Measurements from ENCODE around the gene GLI1.

GLI1 gene

GRCh38 chr12:57430112-57430930, 29.3 kb upstream of the GLI1 start:
- Histone ChIP-seq H3K4me3 (replicated peaks; ENCODE audit: insufficient read depth, low read length) (peak overlapping the region; percentile 58), H3K27me3 (ENCODE audit: insufficient read depth, poor library complexity, severe bottlenecking) (no peaks in the 10 kb centered on the region), H3K27ac (replicated peaks) (peak overlapping the region; percentile 89)
- DNase-seq (ENCODE audit: low read depth in 1 of 2, low spot score in 1 of 2), result peak; percentile 40 to 51
- TF ChIP-seq REST (IDR thresholded peaks at IDR 0.05; ENCODE audit: insufficient replicate concordance, low read depth), result no peak
- 0 out of 2 replicates have a peak, but pooled peaks have one; percentile 20 for TF ChIP-seq POLR2AphosphoS5 (IDR thresholded peaks at IDR 0.05; ENCODE audit: low read depth)

DNA sequence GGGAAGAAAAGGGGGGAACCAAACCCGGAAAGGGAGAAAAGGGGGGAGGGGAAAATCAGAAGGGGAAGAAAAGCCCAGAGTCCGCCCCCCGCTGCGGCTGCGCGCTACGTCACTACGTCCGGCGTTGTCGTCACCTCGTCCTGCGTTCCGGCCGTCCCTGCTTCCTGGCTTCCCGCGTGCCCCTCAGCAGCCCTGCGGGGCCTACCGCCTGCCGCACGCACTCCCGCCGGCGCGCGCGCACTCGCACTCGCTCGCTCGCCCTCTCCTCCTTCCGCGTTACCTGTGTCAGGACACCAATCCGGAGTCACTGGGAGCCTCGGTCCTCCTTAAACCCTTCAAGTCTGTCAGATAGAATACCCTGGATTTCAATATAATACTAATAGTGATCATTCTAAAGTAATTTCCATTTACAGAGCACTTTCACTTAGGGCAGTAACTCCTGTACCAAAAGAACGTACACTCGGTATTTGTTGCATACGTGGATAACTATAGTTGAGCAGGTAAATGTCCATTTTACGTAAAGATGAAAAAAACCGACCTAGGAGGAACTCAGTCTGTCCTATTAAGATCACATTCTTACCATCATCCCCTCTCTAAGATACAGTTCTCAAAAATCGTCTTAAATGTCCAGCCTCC, 28.5 kb upstream of the GLI1 start, which contains the start of gene R3HDM2:
Gene R3HDM2, minus strand, starts transcription at position 113 of the 636 bp plus-strand sequence. CDS start 120,615 bp downstream, outside the sequence.
- DNase-seq (ENCODE audit: low read depth in 1 of 2, low spot score in 1 of 2), result peak; percentile 90 to 97
- peak within 1 kb of the TSS; percentile 89 for H3K27ac ChIP-seq (replicated peaks)
- H3K27me3 ChIP-seq (ENCODE audit: insufficient read depth, poor library complexity, severe bottlenecking), result no peaks in the 10 kb centered on the region
- H3K4me3 ChIP-seq (replicated peaks; ENCODE audit: insufficient read depth, low read length), result peak within 1 kb of the TSS; percentile 58
- TF ChIP-seq POLR2AphosphoS5 (IDR thresholded peaks at IDR 0.05; ENCODE audit: low read depth), result peak; percentile 99
- TF ChIP-seq REST (IDR thresholded peaks at IDR 0.05; ENCODE audit: insufficient replicate concordance, low read depth), result no peak
- TF ChIP-seq CTCF (IDR thresholded peaks at IDR 0.05; ENCODE audit: insufficient read depth, low read length), result no peak

- no peak overlapping the region for H3K4me3 ChIP-seq (replicated peaks; ENCODE audit: insufficient read depth, low read length)
- no peak for DNase-seq (ENCODE audit: low read depth in 1 of 2, low spot score in 1 of 2)
- no peaks in the 10 kb centered on the region for H3K27me3 ChIP-seq (ENCODE audit: insufficient read depth, poor library complexity, severe bottlenecking)
- TF ChIP-seq CTCF (IDR thresholded peaks at IDR 0.05; ENCODE audit: insufficient read depth, low read length) (no peak), GABPA (IDR thresholded peaks at IDR 0.05; ENCODE audit: low read depth) (no peak), POLR2AphosphoS5 (IDR thresholded peaks at IDR 0.05; ENCODE audit: low read depth) (no peak), SPI1 (IDR thresholded peaks at IDR 0.05; ENCODE audit: borderline replicate concordance, low read depth) (no peak)
- H3K27ac ChIP-seq (replicated peaks), result peak overlapping the region; percentile 79
These were observed 27.9 kb upstream of the GLI1 start for GRCh38 chr12:57431654-57432188.

GRCh38 chr12:57433370-57433769, 26.2 kb upstream of the GLI1 start:
- Histone ChIP-seq H3K27ac (replicated peaks) (no peak overlapping the region), H3K4me3 (replicated peaks; ENCODE audit: insufficient read depth, low read length) (no peak overlapping the region), H3K27me3 (ENCODE audit: insufficient read depth, poor library complexity, severe bottlenecking) (no peaks in the 10 kb centered on the region)
- DNase-seq (ENCODE audit: low read depth in 1 of 2, low spot score in 1 of 2), result no peak
- no peak for TF ChIP-seq REST (IDR thresholded peaks at IDR 0.05; ENCODE audit: insufficient replicate concordance, low read depth)
- no peak for TF ChIP-seq GABPA (IDR thresholded peaks at IDR 0.05; ENCODE audit: low read depth)
- TF ChIP-seq CTCF (IDR thresholded peaks at IDR 0.05; ENCODE audit: insufficient read depth, low read length), result no peak
- no peak for TF ChIP-seq SPI1 (IDR thresholded peaks at IDR 0.05; ENCODE audit: borderline replicate concordance, low read depth)
- no peak for TF ChIP-seq POLR2AphosphoS5 (IDR thresholded peaks at IDR 0.05; ENCODE audit: low read depth)
